ENCODE measurements around the gene ABTB1. TPM values are rescaled to one million over a fixed set of nuclear protein-coding genes. Genes with fewer than 3 reads are reported as not detected.

ABTB1 gene
- total RNA-seq, 3 donors from 2014 or later (not counting 1 experiment from before 2014, with no cell fraction given): 98.8 to 127 (median 107) TPM

GRCh38 chr3:127714866-127715265, 42.1 kb downstream of the ABTB1 start:
- no peak overlapping the region for H3K27ac ChIP-seq (ENCODE audit: low read length)

GRCh38 chr3:127715532-127715931, 42.8 kb downstream of the ABTB1 start:
- Histone ChIP-seq H3K9me3 (ENCODE audit: control insufficient read depth, insufficient read depth, low read length) (no peaks in the 10 kb centered on the region), H3K27ac (ENCODE audit: low read length) (no peak overlapping the region), H3K27me3 (ENCODE audit: control insufficient read depth, insufficient read depth, low read length) (no peaks in the 10 kb centered on the region), H3K4me1 (ENCODE audit: control insufficient read depth, insufficient read depth, low read length) (no peaks in the 10 kb centered on the region), H3K36me3 (ENCODE audit: control insufficient read depth, insufficient read depth, low read length) (no peaks in the 10 kb centered on the region), H3K4me3 (ENCODE audit: low read length) (no peak overlapping the region)
- Mint-ChIP-seq H3K27ac (no peak overlapping the region), H3K27me3 (ENCODE audit: low read depth in 2 of 2) (no peaks in the 10 kb centered on the region), H3K4me1 (no peaks in the 10 kb centered on the region), H3K9me3 (no peaks in the 10 kb centered on the region), H3K36me3 (no peaks in the 10 kb centered on the region), H3K4me3 (no peak overlapping the region)
- 74% methylated on average over 8 of the region's 8 CpGs for WGBS (ENCODE audit: insufficient coverage)
- intact Hi-C loops (cut with micrococcal nuclease): no loop called here
- ATAC-seq (no peak), DNase-seq (no peak)
- TF ChIP-seq CTCF (IDR thresholded peaks at IDR 0.05): no peak

More at GRCh38 chr3:127714866-127715265, 42.1 kb downstream of the ABTB1 start:
- ATAC-seq: no peak
- no peak for DNase-seq
- H3K4me3 Mint-ChIP-seq: no peak overlapping the region
- WGBS (ENCODE audit: insufficient coverage): 89% methylated on average over 5 of the region's 5 CpGs
- H3K27me3 Mint-ChIP-seq (ENCODE audit: low read depth in 2 of 2): no peaks in the 10 kb centered on the region
- Histone ChIP-seq H3K9me3 (ENCODE audit: control insufficient read depth, insufficient read depth, low read length) (no peaks in the 10 kb centered on the region), H3K36me3 (ENCODE audit: control insufficient read depth, insufficient read depth, low read length) (no peaks in the 10 kb centered on the region), H3K4me3 (ENCODE audit: low read length) (no peak overlapping the region), H3K4me1 (ENCODE audit: control insufficient read depth, insufficient read depth, low read length) (no peaks in the 10 kb centered on the region), H3K27me3 (ENCODE audit: control insufficient read depth, insufficient read depth, low read length) (no peaks in the 10 kb centered on the region)
- H3K36me3 Mint-ChIP-seq: no peaks in the 10 kb centered on the region
- intact Hi-C loops (cut with micrococcal nuclease): no loop called here
- no peaks in the 10 kb centered on the region for H3K9me3 Mint-ChIP-seq
- H3K27ac Mint-ChIP-seq: no peak overlapping the region
- no peaks in the 10 kb centered on the region for H3K4me1 Mint-ChIP-seq
- TF ChIP-seq CTCF (IDR thresholded peaks at IDR 0.05): no peak

GRCh38 chr3:127716384-127716783, 43.6 kb downstream of the ABTB1 start:
- Histone ChIP-seq H3K9me3 (ENCODE audit: control insufficient read depth, insufficient read depth, low read length) (no peaks in the 10 kb centered on the region), H3K27me3 (ENCODE audit: control insufficient read depth, insufficient read depth, low read length) (no peaks in the 10 kb centered on the region), H3K4me1 (ENCODE audit: control insufficient read depth, insufficient read depth, low read length) (no peaks in the 10 kb centered on the region), H3K27ac (ENCODE audit: low read length) (no peak overlapping the region), H3K36me3 (ENCODE audit: control insufficient read depth, insufficient read depth, low read length) (no peaks in the 10 kb centered on the region), H3K4me3 (ENCODE audit: low read length) (no peak overlapping the region)
- intact Hi-C loops (cut with micrococcal nuclease): no loop called here
- Mint-ChIP-seq H3K9me3 (no peaks in the 10 kb centered on the region), H3K27me3 (ENCODE audit: low read depth in 2 of 2) (no peaks in the 10 kb centered on the region), H3K4me3 (no peak overlapping the region), H3K27ac (no peak overlapping the region), H3K4me1 (no peaks in the 10 kb centered on the region), H3K36me3 (no peaks in the 10 kb centered on the region)
- WGBS (ENCODE audit: insufficient coverage): 91% methylated on average over 6 of the region's 6 CpGs
- no peak for DNase-seq
- no peak for TF ChIP-seq CTCF (IDR thresholded peaks at IDR 0.05)
- ATAC-seq: no peak
